SU-DHL-6 (cell line): ENCODE results near the gene DDIT3.

Experiments used
- H2AFZ ChIP-seq: fragments of 200-600 bp; sonication (generic); 2 replicates; pipeline ENCODE4 v1.6.1; 2014; ENCODE audit warnings: low read depth, mild to moderate bottlenecking, moderate library complexity, mixed read lengths, antibody characterized with exemption, low read length; ENCODE audit not compliant: severe bottlenecking
- H3F3A ChIP-seq: fragments of 200-600 bp; shearing (Covaris generic); 2 replicates; pipeline ENCODE4 v1.6.0; 2016; ENCODE audit warnings: antibody characterized with exemption, mild to moderate bottlenecking; ENCODE audit not compliant: insufficient read depth
- H3K27ac ChIP-seq: fragments of 200-600 bp; sonication (generic); 2 replicates; pipeline ENCODE4 v1.5.1; 2016; ENCODE audit warnings: low read depth, mild to moderate bottlenecking, low read length, moderate library complexity, mixed read lengths
- H3K27me3 ChIP-seq: fragments of 200-600 bp; sonication (generic), shearing (Covaris generic); 2 replicates; pipeline ENCODE4 v1.6.0; 2014; ENCODE audit warnings: mild to moderate bottlenecking, low read length
- H3K36me3 ChIP-seq: fragments of 200-600 bp; sonication (generic); 2 replicates; pipeline ENCODE4 v1.6.1; 2014; ENCODE audit warnings: mild to moderate bottlenecking, low read length, mixed read lengths
- H3K4me2 ChIP-seq: fragments of 300-600, 200-600 bp; shearing (Covaris generic), sonication (generic); 2 replicates; pipeline ENCODE4 v1.6.0; 2014; ENCODE audit warnings: low read length, low read depth, mild to moderate bottlenecking; ENCODE audit not compliant: poor library complexity, severe bottlenecking
- H3K4me3 ChIP-seq: fragments of 200-600 bp; sonication (generic); 2 replicates; pipeline ENCODE4 v1.5.1; 2014; ENCODE audit warnings: antibody characterized with exemption, low read length, mild to moderate bottlenecking, mixed read lengths; ENCODE audit not compliant: insufficient read depth, poor library complexity, severe bottlenecking
- H3K79me2 ChIP-seq: fragments of 200-600 bp; sonication (generic); 2 replicates; pipeline ENCODE4 v1.6.1; 2014; ENCODE audit warnings: mild to moderate bottlenecking, low read length, moderate library complexity; ENCODE audit not compliant: insufficient read depth
- H3K9ac ChIP-seq: fragments of 200-600 bp; sonication (generic); 2 replicates; pipeline ENCODE4 v1.7.0; 2014; ENCODE audit warnings: mild to moderate bottlenecking, low read length
- H3K9me2 ChIP-seq: fragments of 200-600 bp; sonication (generic); replicated peaks from 2 replicates; pipeline ENCODE4 v1.6.1; 2014; ENCODE audit warnings: low read length; ENCODE audit not compliant: insufficient read depth
- H3K9me3 ChIP-seq: fragments of 200-600 bp; sonication (generic); 2 replicates; pipeline ENCODE4 v1.6.1; 2014; ENCODE audit warnings: low read length, mixed read lengths; ENCODE audit not compliant: insufficient read depth
- H4K20me1 ChIP-seq: fragments of 200-600 bp; sonication (generic); 2 replicates; pipeline ENCODE4 v1.6.1; 2014; ENCODE audit warnings: low read depth, mild to moderate bottlenecking, antibody characterized with exemption, low read length, moderate library complexity, mixed read lengths
- CTCF ChIP-seq: fragments of 200-600 bp; sonication (generic); IDR thresholded peaks from one replicate; pipeline ENCODE4 v1.5.1; 2017; ENCODE audit warnings: antibody characterized with exemption, mild to moderate bottlenecking, low read length, moderate library complexity; ENCODE audit not compliant: insufficient read depth, poor library complexity, severe bottlenecking
- EZH2phosphoT487 ChIP-seq: fragments of 200-600 bp; sonication (generic), shearing (Covaris generic); conservative IDR thresholded peaks from 2 replicates; pipeline ENCODE4 v1.6.1; 2018; ENCODE audit warnings: mild to moderate bottlenecking, antibody characterized with exemption, low read length, moderate library complexity, mixed read lengths

The DDIT3 gene

GRCh38 chr12:57473886-57474285 lies 46.4 kb downstream of the DDIT3 start:
- Histone ChIP-seq H3K27me3 (no peaks in the 10 kb centered on the region), H4K20me1 (no peaks in the 10 kb centered on the region), H3K79me2 (no peaks in the 10 kb centered on the region), H3K4me2 (no peak overlapping the region), H3K4me3 (no peak overlapping the region), H3K9me2 (no peaks in the 10 kb centered on the region), H3K9ac (no peak overlapping the region), H3K9me3 (no peaks in the 10 kb centered on the region), H3F3A (0 out of 2 replicates have a peak, but pooled peaks cover 7% of the 10 kb centered on the region), H3K27ac (no peak overlapping the region), H2AFZ (no peak overlapping the region), H3K36me3 (no peaks in the 10 kb centered on the region)
- TF ChIP-seq EZH2phosphoT487 (no peak), CTCF (no peak)

- no peaks in the 10 kb centered on the region for H4K20me1 ChIP-seq
- no peak overlapping the region for H3K27ac ChIP-seq
- H2AFZ ChIP-seq, result no peak overlapping the region
- H3K4me3 ChIP-seq, result no peak overlapping the region
- H3K4me2 ChIP-seq, result no peak overlapping the region
- TF ChIP-seq CTCF, result no peak
- TF ChIP-seq EZH2phosphoT487, result no peak
- no peaks in the 10 kb centered on the region for H3K9me3 ChIP-seq
- 0 out of 2 replicates have a peak, but pooled peaks cover 6% of the 10 kb centered on the region for H3F3A ChIP-seq
- no peaks in the 10 kb centered on the region for H3K9me2 ChIP-seq
- H3K79me2 ChIP-seq, result no peaks in the 10 kb centered on the region
- H3K36me3 ChIP-seq, result no peaks in the 10 kb centered on the region
- no peak overlapping the region for H3K9ac ChIP-seq
- H3K27me3 ChIP-seq, result no peaks in the 10 kb centered on the region
Observed at GRCh38 chr12:57473392-57473791, 46.9 kb downstream of the DDIT3 start.

- Histone ChIP-seq H3K9me2 (no peaks in the 10 kb centered on the region), H3K9ac (no peak overlapping the region), H3F3A (no peaks in the 10 kb centered on the region), H3K9me3 (no peaks in the 10 kb centered on the region), H2AFZ (no peak overlapping the region), H4K20me1 (no peaks in the 10 kb centered on the region), H3K36me3 (no peaks in the 10 kb centered on the region), H3K79me2 (no peaks in the 10 kb centered on the region), H3K4me3 (no peak overlapping the region), H3K4me2 (no peak overlapping the region), H3K27me3 (no peaks in the 10 kb centered on the region), H3K27ac (no peak overlapping the region)
- TF ChIP-seq CTCF, result no peak
- TF ChIP-seq EZH2phosphoT487, result no peak
Observed at GRCh38 chr12:57472391-57472790, 47.9 kb downstream of the DDIT3 start.
